Measurements from ENCODE around the gene IL12RB2. TPM values are rescaled to one million over a fixed set of nuclear protein-coding genes. Genes with fewer than 3 reads are reported as not detected.

IL12RB2 gene
- total RNA-seq (2014; rRNA removed; shearing (Covaris generic)) (0.31 and 1.7 TPM in 2 replicates), polyA plus RNA-seq (2016; fragmentation: Nextera tagmentation; extraction: Ambion mirVana) (0.43 and 0.79 TPM in 2 replicates)
- long read RNA-seq = 0 reads

- no peaks in the 10 kb centered on the region for H3K79me2 ChIP-seq (replicated peaks; ENCODE audit: insufficient read depth)
- Mint-ChIP-seq H3K4me3 (peak within 1 kb of the TSS; percentile 88), H3K9me3 (no peaks in the 10 kb centered on the region), H3K4me1 (0 out of 3 replicates have a peak, but pooled peaks cover 2% of the 10 kb centered on the region), H3K36me3 (ENCODE audit: low read depth) (no peaks in the 10 kb centered on the region), H3K27me3 (ENCODE audit: insufficient read depth, low read depth, poor library complexity) (peaks cover 21% of the 10 kb centered on the region), H3K27ac (no peak within 1 kb of the TSS)
- H3F3A ChIP-seq (replicated peaks; ENCODE audit: low read depth) = no peaks in the 10 kb centered on the region
- no peaks in the 10 kb centered on the region for H4K20me1 ChIP-seq (replicated peaks; ENCODE audit: insufficient read depth)
- peak; percentile 89 for ATAC-seq
- no peaks in the 10 kb centered on the region for H3K4me1 ChIP-seq (ENCODE audit: insufficient read depth)
- H3K36me3 ChIP-seq (ENCODE audit: insufficient read depth) = no peaks in the 10 kb centered on the region
- H3K4me3 ChIP-seq = peak within 1 kb of the TSS; percentile 83
- H2AFZ ChIP-seq = peak within 1 kb of the TSS; percentile 99
- TF ChIP-seq ZNF331 (CRISPR knock-in tag; IDR thresholded peaks at IDR 0.05; ENCODE audit: low read depth) = no peak
- H3K27ac ChIP-seq (ENCODE audit: low read depth) = no peak within 1 kb of the TSS
- H3K4me2 ChIP-seq = peak within 1 kb of the TSS; percentile 99
- DNase-seq (ENCODE audit: low spot score) = peak; percentile 65
- H3K27me3 ChIP-seq (ENCODE audit: insufficient read depth) = peaks cover 49% of the 10 kb centered on the region
- no peaks in the 10 kb centered on the region for H3K9me2 ChIP-seq (ENCODE audit: insufficient read depth)
These were observed at the start of gene IL12RB2 for GRCh38 chr1:67307251-67308060. IL12RB2 (plus strand) TSS chr1:67307873; CDS start chr1:67320369, 12,496 bp downstream.

- H3K27ac Mint-ChIP-seq = no peak overlapping the region
- peak; percentile 42 for DNase-seq (ENCODE audit: low spot score)
These were observed 46.0 kb upstream of the IL12RB2 start for GRCh38 chr1:67261680-67262079.

More at GRCh38 chr1:67261680-67262079, 46.0 kb upstream of the IL12RB2 start:
- Histone ChIP-seq H3K4me1 (ENCODE audit: insufficient read depth) (peaks cover 57% of the 10 kb centered on the region), H3K9me2 (ENCODE audit: insufficient read depth) (no peaks in the 10 kb centered on the region), H3K27me3 (ENCODE audit: insufficient read depth) (no peaks in the 10 kb centered on the region), H3K4me2 (peak overlapping the region; percentile 36), H4K20me1 (replicated peaks; ENCODE audit: insufficient read depth) (no peaks in the 10 kb centered on the region), H3K79me2 (replicated peaks; ENCODE audit: insufficient read depth) (no peaks in the 10 kb centered on the region), H2AFZ (no peak overlapping the region), H3F3A (replicated peaks; ENCODE audit: low read depth) (no peaks in the 10 kb centered on the region), H3K4me3 (0 out of 2 replicates have a peak overlapping the region, but pooled peaks have one; percentile 31), H3K36me3 (ENCODE audit: insufficient read depth) (no peaks in the 10 kb centered on the region), H3K27ac (ENCODE audit: low read depth) (no peak overlapping the region)
- H3K4me3 Mint-ChIP-seq = no peak overlapping the region; the same call in 2 of the 3 replicates
- no peaks in the 10 kb centered on the region for H3K9me3 Mint-ChIP-seq
- TF ChIP-seq POLR2AphosphoS5 (IDR thresholded peaks at IDR 0.05; ENCODE audit: low read depth) (no peak), JUNB (IDR thresholded peaks at IDR 0.05; ENCODE audit: unreplicated experiment) (no peak), ZNF462 (CRISPR knock-in tag; IDR thresholded peaks at IDR 0.05) (0 out of 2 replicates have a peak, but pooled peaks have one; percentile 20), NANOG (IDR thresholded peaks at IDR 0.05; ENCODE audit: borderline replicate concordance) (no peak), ZNF331 (CRISPR knock-in tag; IDR thresholded peaks at IDR 0.05; ENCODE audit: low read depth) (no peak), CTCF (conservative IDR thresholded peaks at IDR 0.05; ENCODE audit: low read depth in 2 of 2) (peak; percentile 40 to 43; a peak in 3 of 4 replicates)
- no peaks in the 10 kb centered on the region for H3K36me3 Mint-ChIP-seq (ENCODE audit: low read depth)
- H3K4me1 Mint-ChIP-seq = peaks cover 56% of the 10 kb centered on the region
- ATAC-seq = peak; percentile 83
- peaks cover 4% of the 10 kb centered on the region for H3K27me3 Mint-ChIP-seq (ENCODE audit: insufficient read depth, low read depth, poor library complexity)
